T-helper 1 cell treated with Interleukin-12 subunit alpha and Interleukin-12 subunit beta and Interleukin-4 antibody, amounts not matched to agents 30 ng/mL and 1 ng/mL, for 36 hours (primary cell): ENCODE measurements around the gene TEAD3. TPM values are rescaled to one million over a fixed set of nuclear protein-coding genes. Genes with fewer than 3 reads are reported as not detected.
"Not testable (repeated sequence)": the region's sequence is repeated elsewhere in the genome, so short reads cannot be mapped to it uniquely, and the experiment has no call there.

Experiments used
- intact Hi-C: fragments of 100-400 bp; cut with micrococcal nuclease; formaldehyde crosslinking; loops from one replicate; pipeline ENCODE4 v1.15.1; 2024
- total RNA-seq: library from RNA; stranded (reverse); gene quantifications from 2 replicates; pipeline ENCODE4 v1.2.3, GENCODE V29; 2022

The TEAD3 gene
- 0.17 and 0.29 TPM in 2 replicates for total RNA-seq

GRCh38 chr6:35496841-35497570 is at the start of gene TEAD3:
TSS of gene TEAD3 (minus strand) at chr6:35497079.
- intact Hi-C loops: loop anchor here (1.0 kb wide), 1 partner anchor 45 kb away; the partner anchor contains the start of gene FANCE

DNA sequence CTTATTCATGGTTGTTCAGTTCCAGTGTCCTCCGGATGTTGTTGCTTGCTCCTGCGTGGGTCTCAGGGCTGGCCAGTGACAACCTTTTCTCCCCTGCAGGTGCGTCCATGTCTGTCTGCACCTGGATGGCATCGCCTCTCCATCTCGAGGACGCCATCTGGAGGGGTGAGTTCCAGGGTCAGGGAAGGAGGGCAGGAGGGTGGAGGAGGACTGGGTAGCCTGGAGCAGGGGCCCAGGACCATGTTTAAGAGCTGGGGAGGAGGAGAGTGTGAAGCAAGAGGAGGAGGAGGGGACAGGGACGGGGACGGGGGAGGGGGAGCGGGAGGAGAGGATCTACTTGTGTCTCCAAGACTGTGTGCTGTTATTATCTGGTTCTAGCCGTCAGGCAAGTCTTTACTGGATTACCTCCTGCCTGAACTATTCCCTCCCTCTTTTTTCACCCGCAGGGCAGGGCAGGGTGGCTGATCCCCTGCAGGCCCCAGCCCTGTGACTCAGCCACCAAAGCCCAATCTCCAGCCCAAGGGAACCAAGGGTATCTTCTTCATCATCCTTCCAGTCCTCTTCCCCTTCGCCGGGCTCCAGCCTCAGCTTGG is 48.0 kb upstream of the TEAD3 start:
- intact Hi-C loops: no loop called here

DNA sequence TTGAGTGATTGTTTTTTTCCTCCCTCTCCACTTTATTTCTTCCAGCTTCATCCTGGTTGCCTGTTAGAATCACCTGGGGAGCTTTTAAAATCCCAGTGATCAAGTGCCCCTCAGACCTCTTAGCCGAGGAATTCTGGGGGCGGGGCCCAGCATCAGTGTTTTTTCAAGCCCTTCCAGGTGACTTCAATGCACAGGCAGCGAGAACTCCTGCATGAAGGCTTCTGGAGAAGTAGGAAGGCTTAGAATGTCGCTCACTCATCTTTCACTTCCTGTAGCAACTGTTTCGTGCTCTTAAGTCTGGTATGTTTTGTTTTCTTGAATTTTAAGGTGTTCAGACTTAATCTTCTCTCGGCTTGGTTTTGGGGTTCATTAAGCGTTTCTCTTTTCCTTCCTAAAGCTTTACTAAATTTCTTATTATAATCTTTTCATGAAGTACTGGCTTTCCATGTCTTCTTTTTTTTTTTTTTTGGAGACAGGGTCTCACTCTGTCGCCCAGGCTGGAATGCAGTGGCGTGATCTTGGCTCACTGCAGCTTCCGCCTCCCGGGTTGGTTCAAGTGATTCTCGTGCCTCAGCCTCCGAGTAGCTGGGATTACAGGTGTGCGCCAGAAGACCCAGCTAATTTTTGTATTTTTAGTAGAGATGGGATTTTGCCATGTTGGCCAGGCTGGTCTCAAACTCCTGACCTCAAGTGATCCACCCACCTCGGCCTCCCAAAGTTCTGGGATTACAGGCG is 46.7 kb upstream of the TEAD3 start:
- intact Hi-C loops: no loop called here

- intact Hi-C loops: no loop called here
These were observed 45.0 kb upstream of the TEAD3 start for GRCh38 chr6:35541836-35542235.

DNA sequence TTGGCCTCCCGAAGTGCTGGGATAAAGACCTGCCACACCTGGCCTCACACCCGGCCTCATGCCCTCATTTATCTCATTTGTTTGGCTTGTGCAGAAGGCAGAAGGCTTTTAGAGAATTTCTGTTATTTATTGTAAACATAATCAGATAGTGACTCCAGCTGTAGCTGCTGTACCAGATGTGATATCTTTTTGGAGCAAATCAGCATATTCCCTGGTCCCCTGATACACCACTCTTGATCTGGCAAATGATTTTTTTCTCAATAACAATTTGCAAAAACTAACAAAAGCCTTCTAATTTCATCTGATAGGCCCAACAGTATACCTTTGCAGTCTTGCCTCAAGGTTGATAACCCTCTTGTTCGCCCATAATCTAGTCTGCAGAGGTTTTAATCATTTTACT is 42.3 kb upstream of the TEAD3 start:
- intact Hi-C loops: no loop called here

GRCh38 chr6:35535847-35536246 is 39.0 kb upstream of the TEAD3 start:
- intact Hi-C loops: not testable (repeated sequence)

DNA sequence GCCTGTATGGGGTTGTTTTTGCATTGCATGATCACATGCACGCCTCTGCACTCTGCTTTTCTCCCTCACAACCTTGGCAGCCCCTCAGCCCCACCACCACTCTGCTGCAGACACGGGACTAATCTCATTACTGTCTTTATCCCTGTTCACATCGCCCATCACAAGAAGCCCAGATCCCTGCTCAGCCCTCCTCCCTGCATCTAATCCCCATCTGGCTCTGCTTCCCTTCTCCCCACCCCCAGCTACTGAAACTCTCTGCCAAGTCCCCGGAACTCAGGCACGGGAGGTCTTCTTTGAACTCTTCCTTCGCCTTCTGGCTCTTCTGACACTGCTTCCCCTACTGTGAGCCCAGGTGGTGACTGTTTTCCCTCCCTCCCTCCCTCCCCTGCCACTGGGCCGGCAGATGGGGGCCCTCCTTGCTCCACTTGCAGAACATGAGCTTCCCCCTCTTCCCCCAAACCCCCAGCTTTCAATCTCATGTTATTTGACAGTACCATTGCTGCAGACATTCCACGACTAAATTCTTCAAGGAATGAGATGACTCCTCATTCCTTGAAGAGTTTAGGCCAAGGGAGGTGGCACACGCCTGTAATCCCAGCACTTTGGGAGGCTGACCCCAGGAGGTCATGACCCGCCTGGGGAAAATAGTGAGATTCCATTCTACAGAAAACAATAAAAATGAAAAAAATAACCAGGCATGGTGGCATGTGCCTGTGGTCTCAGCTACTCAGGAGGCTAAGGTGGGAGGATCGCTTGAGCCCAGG is 37.7 kb upstream of the TEAD3 start:
- intact Hi-C loops: no loop called here

- intact Hi-C loops: no loop called here
These were observed 37.1 kb upstream of the TEAD3 start for GRCh38 chr6:35533981-35534380.

GRCh38 chr6:35532126-35532525 is 35.2 kb upstream of the TEAD3 start:
- intact Hi-C loops: no loop called here

GRCh38 chr6:35524380-35525020 is 27.6 kb upstream of the TEAD3 start:
- intact Hi-C loops: loop anchor here (10.0 kb wide), 1 partner anchor 100 kb away; no protein-coding TSS in a partner anchor

GRCh38 chr6:35522660-35523658 is 26.1 kb upstream of the TEAD3 start:
- intact Hi-C loops: loop anchor here (1.0 to 10.0 kb wide), 5 partner anchors 29 to 214 kb away; partner anchors contain the start of genes ARMC12 and PPARD

DNA sequence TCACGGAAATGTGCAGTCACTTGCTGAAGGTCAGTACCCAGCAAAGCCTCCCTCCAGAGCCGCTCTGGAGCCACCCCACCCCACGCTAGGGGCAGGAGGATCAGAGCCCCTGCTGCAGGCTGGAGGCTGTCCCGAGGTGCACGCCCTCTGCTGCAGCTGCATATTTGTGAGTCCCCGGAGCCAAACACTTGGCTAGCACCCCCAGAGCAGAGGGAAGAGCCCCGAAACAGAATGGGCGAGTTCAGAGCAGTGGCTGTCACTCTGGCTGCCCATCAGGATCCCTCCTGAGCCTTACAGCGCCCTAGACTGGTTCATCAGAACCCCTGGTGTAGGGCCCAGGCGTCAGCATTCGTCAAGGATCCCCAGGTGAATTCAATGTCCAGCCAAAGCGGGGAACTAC is 25.3 kb upstream of the TEAD3 start:
- intact Hi-C loops: loop anchor here (1.0 to 10.0 kb wide), 3 partner anchors 63 to 215 kb away; partner anchors contain the start of gene ARMC12

- intact Hi-C loops: loop anchor here (10.0 kb wide), 1 partner anchor 104 kb away; no protein-coding TSS in a partner anchor
These were observed 24.4 kb upstream of the TEAD3 start for GRCh38 chr6:35521235-35521634.

DNA sequence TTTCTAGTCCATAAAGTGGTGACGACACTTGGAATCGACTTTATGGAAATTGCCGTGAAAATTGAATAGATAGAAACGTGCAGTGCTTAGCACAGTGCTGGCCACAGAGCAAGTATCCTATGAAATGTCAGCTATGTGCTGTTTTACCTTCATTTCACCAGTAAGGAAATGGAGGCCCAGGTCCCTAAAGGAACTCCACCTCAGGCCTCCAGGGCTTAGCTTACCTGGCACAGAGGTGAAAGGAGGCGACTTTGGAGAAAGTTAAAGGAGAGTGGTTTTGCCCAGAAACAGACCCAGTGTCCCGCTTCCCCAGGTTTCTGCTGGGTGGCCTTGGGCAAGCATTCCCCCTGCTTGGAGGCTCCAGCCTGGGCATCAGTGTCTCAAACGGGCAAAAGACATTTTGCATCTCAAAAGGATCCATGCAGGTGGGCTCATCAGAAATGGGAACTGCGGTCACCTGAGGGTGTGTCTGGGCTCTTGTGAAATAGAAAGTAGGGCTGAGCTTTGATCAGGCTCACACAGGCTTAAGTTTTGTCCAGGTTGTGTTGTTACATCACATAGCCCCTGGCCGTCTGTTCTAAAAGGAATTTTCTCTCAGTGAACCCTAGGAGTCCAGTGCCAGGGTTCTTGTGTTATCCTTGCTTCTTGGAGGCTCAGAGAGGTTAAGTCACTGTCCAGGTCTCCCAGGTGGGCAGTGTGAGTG is 22.6 kb upstream of the TEAD3 start:
- intact Hi-C loops: loop anchor here (10.0 kb wide), 1 partner anchor 105 kb away; no protein-coding TSS in a partner anchor

DNA sequence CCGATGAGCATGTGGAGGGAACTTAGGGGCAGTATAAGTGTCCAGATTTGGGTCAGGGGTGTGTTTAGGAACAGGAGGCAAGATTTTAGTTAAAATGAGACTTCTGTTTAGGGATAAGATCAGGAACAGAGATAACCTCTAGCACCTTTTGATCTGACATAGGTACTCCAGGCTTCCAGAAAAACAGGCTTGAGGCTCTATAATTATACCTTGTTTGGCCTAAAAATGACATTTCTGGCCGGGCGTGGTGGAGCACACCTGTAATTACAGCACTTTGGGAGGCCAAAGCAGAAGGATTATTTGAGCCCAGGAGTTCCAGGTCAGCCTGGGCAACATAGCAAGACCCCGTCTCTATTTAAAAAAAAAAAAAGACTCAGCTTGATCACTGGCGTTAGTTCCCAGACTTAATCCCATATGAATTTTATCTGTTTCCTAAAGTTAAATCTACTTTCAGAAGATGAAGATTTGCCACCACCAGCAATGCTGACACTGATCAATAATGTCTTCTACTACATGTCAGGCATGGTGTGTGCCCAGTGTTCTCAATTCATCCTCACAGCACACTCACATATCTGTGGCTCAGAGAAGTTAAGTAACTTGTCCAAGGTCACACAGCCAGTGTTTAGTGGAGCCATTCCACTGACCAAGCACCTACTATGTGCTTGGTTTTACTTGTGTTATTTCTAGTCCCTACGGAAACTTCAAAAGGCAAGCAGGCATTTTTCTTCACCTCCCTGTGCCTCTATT is 21.9 kb upstream of the TEAD3 start:
- intact Hi-C loops: no loop called here

DNA sequence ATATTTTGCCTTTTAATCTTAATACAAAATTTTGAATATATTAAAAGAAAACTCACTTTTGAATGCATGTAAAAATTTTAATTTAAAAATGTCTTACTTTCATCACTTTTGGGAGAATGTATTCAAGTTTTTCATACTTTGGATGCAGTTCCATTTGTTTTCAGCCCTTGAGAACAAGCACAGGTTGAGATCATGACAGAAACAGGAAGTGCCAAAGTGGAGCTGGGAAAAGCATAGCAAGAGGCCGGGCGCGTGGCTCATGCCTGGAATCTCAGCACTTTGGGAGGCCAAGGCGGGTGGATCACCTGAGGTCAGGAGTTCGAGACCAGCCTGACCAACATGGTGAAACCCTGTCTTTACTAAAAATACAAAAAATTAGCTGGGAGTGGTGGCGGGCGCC is 21.1 kb upstream of the TEAD3 start:
- intact Hi-C loops: not testable (repeated sequence)

DNA sequence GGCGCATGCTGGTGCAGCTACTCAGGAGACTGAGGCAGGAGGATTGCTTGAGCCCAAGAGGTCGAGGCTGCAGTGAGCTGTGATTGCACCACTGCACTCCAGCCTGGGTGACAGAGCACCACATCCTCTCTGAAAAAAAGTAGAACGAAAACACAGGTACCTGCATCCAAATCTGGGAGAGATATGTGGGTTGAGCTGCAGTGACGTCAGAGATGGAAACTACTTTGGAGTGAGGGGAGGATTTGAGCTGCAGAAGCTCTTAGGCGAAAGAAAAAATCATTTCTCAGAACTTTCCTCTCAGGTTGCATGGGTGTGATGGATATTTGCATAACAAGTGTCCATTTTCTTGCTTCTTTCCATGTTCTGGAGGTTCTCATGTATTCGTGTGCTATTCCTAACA is 19.8 kb upstream of the TEAD3 start:
- intact Hi-C loops: no loop called here

GRCh38 chr6:35515939-35516338 is 19.1 kb upstream of the TEAD3 start:
- intact Hi-C loops: not testable (repeated sequence)
